DMS79 (cell line): ENCODE data around the gene ACOT7.
A peak's percentile ranks its signal among the peaks of the same experiment; 100 is the strongest.
"Not testable (repeated sequence)": the region's sequence is repeated elsewhere in the genome, so short reads cannot be mapped to it uniquely, and the experiment has no call there.

ENCODE experiments used
- DNase-seq: peaks from one replicate; lab custom pipeline; 2025; lab: John Stamatoyannopoulos, UW

ACOT7 gene

DNA sequence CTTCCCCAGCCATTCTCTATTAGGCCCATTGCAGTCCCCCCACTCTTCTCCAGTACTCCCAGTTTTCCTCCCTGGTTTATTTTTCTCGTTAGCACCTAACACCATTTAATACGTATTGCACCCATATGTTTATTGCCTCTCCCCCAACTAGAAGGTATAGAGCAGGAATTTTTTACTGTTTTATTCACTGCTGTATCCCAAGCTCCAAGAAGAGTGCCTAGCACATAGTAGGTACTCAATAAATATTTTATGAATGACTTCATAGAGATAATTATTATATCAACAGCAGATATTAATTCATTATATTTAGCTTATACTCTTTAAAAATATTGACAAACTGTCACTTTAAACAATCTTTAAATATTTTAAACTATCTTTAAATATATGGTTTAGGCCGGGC, 5.7 kb upstream of the ACOT7 start:
- no peak for DNase-seq

DNA sequence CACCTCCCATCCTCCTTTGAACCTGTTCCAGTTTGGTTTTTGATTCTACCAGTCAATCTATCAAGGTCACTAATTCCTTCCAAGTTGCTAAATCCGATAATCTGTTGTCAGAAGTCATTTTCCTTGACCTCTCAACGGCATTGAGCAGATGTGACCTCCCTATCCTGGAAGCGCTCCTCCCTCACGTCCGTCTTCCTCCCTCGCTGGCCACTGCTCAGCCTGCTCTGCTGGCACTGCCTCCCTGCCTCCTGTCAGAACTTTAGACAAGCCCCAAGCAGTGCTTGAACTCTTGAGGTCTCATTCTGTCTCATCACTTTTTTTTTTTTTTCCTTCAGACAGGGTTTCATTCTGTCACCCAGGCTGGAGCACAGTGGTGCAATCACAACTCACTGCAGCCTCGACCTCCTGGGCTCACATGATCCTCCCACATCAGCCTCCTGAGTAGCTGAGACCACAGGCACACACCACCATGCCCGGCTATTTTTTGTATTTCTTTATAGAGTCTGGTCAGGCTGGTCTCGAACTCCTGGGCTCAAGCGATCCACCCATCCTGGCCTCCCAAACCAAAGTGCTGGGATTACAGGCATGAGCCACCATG, 4.4 kb upstream of the ACOT7 start:
- DNase-seq, result no peak

DNA sequence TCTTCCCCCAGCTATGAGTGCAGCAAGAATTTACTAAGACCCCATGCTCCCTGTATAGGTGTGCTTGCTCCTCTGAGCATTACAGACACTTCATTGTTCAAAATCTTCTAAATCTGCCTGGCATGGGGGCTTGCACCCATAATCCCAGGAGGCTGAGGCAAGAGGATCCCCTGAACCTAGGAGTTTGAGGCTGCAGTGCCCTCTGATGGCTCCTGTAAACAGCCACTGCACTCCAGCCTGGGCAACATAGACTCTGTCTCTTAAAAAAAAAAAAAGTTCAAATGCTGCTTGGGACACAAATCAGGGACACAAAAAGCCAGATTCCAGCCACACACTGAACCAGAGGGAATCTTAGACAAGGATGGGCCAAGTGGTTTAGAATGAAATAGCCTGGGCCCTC, 3.4 kb upstream of the ACOT7 start:
- DNase-seq, result no peak

DNA sequence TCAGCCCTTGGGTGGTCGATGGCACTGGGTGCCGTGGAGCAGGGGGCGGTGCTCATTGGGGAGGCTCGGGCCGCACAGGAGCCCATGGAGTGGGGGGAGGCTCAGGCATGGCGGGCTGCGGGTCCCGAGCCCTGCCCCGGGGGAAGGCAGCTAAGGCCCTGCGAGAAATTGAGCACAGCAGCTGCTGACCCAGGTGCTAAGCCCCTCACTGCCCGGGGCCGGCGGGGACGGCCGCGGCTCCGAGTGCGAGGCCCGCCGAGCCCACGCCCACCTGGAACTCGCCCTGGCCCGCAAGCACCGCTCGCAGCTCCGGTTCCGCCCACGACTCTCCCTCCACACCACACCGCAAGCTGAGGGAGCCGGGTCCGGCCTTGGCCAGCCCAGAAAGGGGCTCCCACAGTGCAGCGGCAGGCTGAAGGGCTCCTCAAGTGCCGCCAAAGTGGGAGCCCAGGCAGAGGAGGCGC, 2.2 kb upstream of the ACOT7 start:
- DNase-seq, result not testable (repeated sequence)

DNA sequence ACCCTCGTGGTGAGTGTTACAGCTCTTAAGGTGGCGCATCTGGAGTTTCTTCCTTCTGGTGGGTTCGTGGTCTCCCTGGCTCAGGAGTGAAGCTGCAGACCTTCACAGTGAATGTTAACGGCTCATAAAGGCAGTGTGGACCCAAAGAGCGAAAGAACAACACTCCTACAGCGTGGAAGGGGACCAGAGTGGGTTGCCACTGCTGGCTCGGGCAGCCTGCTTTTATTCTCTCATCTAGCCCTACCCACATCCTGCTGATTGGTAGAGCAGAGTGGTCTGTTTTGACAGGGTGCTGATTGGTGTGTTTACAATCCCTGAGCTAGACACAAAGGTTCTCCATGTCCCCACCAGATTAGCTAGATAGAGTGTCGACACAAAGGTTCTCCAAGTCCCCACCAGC, 1.6 kb upstream of the ACOT7 start:
- not testable (repeated sequence) for DNase-seq

DNA sequence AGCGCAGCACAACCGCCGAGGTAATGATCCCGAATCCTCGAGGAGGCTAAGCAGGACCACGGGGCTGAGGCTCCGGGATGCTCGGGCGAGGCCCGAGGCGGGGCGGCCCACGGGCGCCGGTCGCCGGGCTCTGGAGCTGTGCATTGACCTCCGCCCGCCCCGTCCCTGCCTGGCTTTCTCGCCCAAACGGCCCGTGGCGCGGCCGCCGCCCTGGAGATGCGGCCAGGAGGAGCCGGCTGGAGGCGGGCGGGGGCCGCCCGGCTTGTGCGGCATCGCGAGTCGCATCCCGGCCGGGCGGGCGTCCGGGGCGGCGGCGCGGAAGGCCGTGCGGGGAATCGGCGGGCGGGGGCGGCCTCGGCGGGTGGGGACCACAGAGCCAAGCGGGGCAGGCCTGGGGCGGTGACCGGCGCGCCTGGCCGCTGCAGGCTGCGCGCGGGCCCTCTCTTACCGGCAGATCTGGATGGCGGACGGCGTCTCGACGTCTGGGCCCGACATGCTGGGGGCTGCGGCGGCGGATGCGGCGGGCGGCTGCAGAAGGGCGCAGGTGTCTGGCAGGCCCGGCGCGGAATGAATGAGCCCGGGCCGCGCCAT, 663 bp downstream of the ACOT7 start:
- no peak for DNase-seq

DNA sequence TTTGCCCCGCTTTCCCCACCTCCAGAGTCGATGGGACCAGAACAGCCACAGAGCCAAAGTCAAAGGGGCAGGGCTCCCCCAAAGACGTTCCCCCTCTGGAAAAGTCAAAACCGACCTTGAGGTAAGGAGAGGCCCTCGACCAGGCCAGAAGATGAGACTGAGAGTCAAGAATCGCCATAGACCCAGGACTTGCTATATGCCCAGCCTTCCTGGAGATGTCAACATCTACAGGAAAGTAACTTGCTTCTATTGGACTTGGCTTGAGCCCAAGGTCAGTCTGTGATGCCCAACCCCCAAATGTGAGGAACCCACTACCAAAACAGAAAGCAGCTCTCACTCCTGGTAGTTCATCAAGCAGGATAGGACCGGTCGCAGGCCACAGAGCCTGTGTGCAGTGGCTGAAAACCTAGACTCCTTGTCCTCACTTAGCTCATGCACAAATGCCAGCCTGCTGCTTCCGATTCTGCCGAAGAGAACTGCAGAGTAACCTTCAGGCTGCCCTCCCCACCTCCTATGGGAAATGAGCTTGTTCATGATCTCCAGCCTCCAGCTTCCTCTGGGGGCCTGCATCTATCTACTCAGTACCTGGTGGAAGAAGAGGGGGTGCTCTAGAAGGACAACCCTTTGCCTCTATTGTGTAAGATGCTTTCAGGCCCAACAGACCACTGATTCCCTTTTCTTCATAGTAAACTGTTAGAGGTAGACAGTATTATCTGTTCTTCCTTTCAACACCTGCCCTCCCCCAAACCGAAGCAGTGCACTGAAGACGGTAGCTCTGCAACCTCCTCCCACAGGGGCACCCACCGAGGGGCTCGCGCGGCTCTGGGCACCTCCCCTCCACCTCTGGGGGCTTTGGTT, 1.4 kb downstream of the ACOT7 start:
- DNase-seq, result peak; percentile 56

DNA sequence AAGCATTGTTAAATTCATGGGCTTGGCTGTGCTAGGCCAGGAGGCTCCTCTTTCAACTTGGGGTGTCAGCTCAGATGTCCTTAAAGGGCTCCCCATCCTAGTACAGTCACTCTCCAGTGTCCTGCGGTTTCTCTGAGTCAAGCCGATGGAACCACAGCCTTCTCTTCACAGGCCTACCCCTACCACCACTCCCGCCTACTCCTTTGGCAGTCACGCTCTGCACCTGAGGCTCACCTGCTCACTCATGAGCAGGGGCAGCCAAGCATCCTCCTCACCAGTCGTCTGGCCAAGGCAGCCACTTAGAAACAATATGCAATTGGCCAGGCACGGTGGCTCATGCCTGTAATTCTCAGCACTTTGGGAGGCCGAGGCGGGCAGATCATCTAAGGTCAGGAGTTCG, 3.6 kb downstream of the ACOT7 start:
- peak; percentile 98 for DNase-seq

DNA sequence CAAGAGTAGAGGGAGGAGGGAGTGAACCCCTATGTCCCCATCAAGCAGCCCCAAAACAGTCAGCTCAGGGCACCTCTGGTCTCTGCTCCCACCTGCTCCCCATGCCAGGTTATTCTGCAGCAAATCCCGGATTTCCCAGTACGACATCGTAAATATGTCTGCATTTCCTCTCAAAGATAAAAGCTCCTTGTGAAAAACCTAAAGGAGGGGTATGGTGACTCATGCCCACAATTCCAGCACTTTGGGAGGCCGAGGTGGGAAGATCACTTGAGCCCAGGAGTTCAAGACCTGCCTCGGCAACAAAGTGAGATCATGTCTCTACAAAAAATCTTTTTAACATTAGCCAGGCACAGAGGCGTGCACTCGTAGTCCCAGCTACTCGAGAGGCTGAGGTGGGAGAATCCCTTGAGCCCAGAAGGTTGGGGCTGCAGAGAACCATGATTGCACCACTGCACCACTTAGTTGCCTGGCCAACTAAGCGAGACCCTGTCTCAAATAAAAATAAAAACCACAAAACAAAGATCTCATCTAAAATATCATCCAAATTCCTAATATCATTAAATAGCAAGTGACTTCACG, 7.1 kb downstream of the ACOT7 start:
- peak; percentile 38 for DNase-seq

DNA sequence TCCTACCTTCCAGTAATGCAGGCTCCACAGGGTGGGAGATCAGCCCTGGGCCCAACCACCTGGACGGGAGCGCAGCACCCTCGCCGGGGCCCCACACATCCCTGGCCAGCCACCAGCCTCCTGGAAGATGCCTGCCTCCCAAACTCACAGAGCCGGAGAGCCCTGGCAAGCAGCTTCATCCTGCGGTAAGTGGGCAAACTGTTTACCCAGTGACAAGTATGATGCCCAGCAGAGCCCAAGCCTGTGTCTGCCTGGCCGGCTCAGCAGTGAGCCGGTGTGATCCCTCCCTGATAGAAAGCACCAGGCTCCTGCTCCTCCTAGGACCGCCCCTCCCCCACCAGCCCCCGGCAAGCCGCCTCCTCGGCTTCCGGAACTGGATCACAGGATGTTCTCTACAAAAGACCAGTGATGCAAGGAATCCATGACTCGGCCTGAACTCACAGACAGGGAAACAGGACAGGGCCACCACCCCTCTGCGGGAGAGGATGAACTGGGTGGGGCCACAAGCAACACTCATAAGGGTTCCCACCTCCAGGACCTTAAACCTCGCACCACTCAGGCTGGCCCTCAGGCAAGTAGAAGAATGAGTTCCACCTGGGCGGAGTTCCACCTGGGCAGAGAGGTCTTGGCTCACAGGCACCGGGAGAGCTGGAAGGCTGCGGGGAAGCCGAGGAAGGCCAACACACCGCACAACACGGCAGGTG, 7.9 kb downstream of the ACOT7 start:
- peak; percentile 95 for DNase-seq

DNA sequence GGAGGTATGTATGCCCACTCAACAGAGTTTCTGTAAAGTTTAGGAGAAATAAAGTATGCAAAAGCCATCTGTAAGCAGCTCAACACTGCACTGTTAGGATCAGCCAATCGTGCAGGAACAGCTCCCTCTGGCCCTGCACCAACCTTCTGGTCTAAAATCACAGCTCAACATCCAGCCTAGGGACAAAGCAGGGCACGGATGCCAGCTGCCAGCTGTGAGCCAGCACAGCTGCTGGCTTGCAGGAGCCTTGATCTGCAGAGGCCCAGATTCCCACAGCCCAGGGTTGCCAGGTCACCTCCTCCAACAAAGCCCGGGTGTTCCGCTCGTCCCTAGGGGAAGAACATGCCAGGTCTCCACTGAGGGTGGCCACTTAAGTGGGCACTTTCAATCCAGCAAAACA, 8.6 kb downstream of the ACOT7 start:
- peak; percentile 58 for DNase-seq

DNA sequence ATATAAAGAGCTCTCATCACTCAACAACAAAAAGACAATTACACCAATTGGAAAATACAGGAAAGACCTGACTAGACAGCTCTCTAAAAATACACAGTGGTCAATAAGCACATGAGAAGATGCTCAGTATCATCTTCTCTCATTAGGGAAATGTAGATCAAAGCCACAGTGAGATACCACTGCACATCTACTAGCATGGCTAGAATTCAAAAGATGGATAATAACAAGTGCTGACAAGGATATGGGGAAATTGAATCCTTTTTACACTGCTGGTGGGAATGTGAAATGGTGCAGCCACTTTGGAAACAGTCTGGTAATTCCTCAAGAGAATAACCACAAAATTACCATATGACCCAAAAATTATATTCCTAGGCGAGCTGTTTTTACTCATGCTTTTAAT, 9.4 kb downstream of the ACOT7 start:
- no peak for DNase-seq

DNA sequence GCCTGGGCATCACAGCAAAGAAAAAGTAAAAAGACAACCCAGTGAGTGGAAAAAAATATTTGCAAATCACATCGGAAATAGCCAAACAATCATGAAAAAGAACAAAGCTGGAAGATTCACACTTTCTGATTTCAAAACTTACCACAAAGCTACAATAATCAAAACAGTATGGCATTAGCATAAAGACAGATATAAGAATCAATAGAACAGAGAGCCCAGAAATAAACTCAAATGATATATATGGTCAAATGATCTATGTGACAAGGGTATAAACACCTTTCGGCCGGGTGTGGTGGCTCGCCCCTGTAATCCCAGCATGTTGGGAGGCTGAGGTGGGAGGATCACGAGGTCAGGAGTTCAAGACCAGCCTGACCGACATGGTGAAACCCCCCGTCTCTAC, 13.5 kb downstream of the ACOT7 start:
- no peak for DNase-seq

DNA sequence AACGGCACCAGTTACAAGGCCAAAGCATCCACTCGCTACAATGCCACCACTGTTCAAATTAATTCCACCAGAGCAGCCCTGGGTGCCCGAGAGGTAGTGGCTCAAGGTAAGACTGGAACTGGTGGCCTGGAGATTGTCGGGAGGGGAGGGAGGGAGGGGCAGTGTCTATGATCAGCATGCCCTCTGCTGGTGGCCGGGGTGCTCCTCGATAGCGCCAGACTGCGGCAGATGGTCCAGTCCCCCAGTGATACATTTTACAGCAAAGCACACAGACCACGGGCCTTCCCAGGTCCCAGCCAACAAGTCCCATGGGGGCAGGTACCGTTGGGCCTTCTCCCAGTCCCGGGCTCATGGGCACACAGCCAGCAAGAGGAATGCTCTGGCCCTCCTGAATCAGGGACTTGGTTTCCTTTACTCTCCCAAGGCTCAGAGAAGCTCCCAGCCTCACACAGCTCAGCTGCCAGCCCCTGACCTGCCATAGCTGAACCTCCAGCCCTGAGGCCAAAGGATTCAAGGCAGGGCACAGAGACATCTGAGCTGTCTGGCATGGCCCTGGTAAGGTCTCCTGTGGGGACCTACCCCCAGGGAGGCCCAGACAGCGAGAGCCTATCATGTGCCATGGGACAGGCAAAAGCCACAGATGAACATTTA, 15.3 kb downstream of the ACOT7 start:
- DNase-seq, result no peak

DNA sequence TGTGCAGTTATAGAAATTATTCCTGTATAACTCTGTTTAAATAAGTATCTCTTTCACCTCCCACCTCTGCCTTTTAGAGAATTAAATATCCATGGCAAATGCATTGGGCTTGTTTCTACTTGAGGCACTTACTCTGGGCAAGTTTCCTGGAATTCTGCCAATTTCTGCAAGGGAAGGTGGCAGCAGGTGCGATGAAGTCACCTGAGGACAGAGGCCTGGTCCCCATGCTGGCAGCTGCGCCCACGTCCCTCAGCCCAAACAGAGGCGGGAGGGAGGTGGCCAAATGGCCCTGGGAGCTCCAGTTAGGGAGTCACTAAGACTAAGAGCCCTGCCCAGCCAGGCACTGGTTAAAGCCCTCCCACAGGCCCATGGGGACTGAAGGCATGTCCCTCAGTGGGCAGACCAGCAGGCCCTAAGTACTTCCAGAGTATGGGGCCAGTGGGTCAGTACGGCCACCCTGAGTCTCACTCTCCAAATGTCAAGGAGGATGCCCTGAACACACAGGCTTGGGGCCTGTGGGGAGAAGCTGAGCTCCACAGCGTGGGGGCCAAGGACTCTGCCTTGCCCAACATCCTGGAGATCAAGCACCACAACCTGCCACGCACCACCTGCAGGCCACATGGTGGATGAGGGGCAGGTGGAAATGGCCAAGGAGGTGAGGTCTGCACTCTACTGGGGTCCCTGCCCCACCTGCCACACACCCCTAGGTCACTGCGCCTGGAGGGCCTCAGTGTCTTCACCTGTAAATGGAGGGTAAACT, 19.4 kb downstream of the ACOT7 start:
- peak; percentile 98 for DNase-seq

DNA sequence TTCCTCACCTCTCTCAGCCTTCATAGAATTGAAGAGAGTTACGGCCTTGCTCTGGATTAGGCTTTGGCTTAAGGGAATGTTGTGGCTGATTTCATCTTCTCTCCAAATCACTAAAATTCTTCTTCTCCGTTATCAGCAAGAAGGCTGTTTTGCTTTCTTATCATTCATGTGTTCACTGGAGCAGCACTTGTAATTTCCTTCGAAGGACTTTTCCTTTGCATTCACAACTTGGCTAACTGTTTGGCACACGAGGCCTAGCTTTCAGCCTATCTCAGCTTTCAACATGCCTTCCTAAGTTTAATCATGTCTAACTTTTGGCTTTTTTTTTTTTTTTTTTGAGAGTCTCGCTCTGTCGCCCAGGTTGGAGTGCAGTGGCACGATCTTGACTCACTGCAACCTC, 21.3 kb downstream of the ACOT7 start:
- DNase-seq, result peak; percentile 43

DNA sequence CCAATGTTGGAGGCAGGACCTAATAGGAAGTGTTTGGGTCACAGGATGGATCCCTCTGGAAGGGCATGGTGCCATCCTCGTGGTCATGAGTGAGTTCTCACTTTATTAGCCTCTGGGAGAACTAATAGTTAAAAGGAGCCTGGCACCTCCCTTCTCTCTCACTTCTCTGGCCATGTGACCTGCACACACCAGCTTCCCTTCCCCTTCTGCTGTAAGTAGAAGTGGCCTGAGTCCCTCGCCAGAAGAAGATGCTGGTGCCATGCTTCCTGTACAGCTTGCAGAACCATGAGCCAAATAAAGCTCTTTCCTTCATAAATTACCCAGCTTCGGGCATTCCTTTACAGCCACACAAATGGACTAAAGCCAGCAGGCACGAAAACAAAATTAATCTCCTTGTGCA, 23.6 kb downstream of the ACOT7 start:
- DNase-seq, result no peak

DNA sequence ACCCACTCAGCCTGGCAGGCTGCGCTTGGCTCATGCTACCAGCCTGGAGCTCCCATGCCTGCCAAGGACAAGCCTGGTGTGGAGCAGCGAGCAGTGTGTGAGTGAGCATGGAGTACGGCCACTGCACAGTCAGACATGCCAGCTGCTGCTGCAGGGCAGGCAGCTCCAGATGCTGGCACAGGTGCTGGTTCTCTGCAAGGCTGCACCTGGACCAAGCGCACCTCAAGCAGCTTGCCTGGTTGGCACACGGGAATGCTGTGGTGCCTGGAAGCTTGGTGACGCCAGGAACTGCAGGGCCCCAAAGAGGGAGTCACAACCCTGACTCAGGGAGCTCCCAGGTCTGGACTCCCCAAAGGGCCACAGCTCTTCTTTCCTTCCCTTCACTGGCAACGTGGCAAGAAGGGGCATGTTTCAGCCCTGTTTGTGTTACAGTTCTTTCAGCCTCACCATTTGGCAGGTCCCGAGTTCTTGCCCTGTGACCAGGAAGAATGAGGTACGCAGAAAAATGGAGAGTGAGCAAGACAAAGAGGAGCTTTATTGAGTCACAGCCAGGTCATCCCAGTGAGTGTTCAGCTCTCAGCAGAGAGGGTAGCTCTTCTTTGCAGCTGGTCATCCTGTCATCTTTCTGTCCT, 26.1 kb downstream of the ACOT7 start:
- peak; percentile 21 for DNase-seq

DNA sequence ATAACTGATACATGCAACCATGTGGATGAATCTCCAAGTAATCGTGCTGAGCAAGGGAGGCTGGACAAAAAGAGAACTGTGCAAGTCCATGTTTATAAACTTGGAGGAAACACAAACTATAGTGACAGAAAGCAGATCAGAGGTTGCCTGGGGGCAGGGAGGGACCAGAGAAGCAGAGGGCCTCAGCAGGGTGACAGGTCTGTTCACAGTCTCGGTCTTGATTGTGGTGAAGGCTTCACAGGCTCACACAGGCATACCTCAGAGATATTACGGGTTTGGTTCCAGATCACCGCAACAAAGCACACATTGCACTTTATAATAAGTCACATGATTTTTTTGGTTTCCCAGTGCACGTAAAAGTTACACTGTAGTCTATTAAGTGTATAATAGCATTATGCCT, 28.5 kb downstream of the ACOT7 start:
- DNase-seq, result no peak

DNA sequence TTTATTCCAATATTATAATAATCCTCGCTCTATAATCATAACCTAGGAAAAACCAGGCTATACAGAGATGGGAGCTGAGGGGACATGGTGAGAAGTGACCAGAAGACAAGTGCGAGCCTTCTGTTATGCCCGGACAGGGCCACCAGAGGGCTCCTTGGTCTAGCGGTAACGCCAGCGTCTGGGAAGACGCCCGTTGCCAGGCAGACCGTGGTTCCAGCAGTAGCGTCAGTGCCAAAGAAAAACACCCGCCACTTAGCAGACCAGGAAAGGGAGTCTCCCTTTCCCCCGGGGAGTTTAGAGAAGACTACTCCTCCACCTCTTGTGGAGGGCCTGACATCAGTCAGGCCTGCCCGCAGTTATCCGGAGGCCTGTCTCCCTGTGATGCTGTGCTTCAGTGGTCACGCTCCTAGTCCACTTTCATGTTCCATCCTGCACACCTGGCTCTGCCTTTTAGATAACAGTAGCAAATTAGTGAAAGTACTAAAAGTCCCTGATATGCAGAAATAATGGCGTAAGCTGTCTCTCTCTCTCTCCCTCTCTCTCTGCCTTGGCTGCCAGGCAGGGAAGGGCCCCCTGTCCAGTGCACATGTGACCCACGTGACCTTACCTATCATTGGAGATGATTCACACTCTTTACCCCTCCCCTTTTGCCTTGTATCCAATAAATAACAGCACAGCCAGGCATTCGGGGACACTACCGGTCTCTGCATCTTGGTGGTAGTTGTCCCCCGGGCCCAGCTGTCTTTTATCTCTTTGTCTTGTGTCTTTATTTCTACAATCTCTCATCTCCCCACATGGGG, 30.3 kb downstream of the ACOT7 start:
- DNase-seq, result peak; percentile 48
